ENCODE results near the gene ARHGAP5. TPM values are rescaled to one million over a fixed set of nuclear protein-coding genes. Genes with fewer than 3 reads are reported as not detected.
A peak's percentile ranks its signal among the peaks of the same experiment; 100 is the strongest.
"Not testable (repeated sequence)": the region's sequence is repeated elsewhere in the genome, so short reads cannot be mapped to it uniquely, and the experiment has no call there.

Gene ARHGAP5
- total and polyA plus RNA-seq, 12 donors: 20.7 to 301 (median 221) TPM

- 73 to 82% methylated on average over 2 of the region's 2 CpGs for WGBS, 2 donors
- intact Hi-C loops (cut with DNase I): no loop called here
These were observed 33.4 kb downstream of the ARHGAP5 start for GRCh38 chr14:32110548-32110896.

GRCh38 chr14:32121536-32121935 lies 44.4 kb downstream of the ARHGAP5 start:
- intact Hi-C loops (cut with DNase I): no loop called here
- H3K4me3 ChIP-seq: no peak overlapping the region
- H3K9me3 ChIP-seq: peaks cover 0 to 9% (median 0%) of the 10 kb centered on the region in 11 donors
- no peak overlapping the region for H3K27ac ChIP-seq
- TF ChIP-seq CTCF (IDR thresholded peaks at IDR 0.05): no peak
- DNase-seq (no peak), ATAC-seq (no peak)
- H3K36me3 ChIP-seq: peaks cover 0 to 76% (median 7%) of the 10 kb centered on the region in 9 donors
- no peaks in the 10 kb centered on the region for H3K27me3 ChIP-seq
- H3K4me1 ChIP-seq: peaks cover 0 to 32% (median 16%) of the 10 kb centered on the region in 9 donors

More at GRCh38 chr14:32110548-32110896, 33.4 kb downstream of the ARHGAP5 start:
- ATAC-seq (no peak), DNase-seq (no peak)
- no peak overlapping the region for H3K27ac ChIP-seq
- H3K27me3 ChIP-seq: no peaks in the 10 kb centered on the region
- peaks cover 0 to 18% (median 0%) of the 10 kb centered on the region in 9 donors for H3K36me3 ChIP-seq
- H3K4me3 ChIP-seq: no peak overlapping the region
- peaks cover 0 to 67% (median 20%) of the 10 kb centered on the region in 9 donors for H3K4me1 ChIP-seq
- no peaks in the 10 kb centered on the region for H3K9me3 ChIP-seq
- TF ChIP-seq CTCF (IDR thresholded peaks at IDR 0.05): no peak

GRCh38 chr14:32121948-32122347 lies 44.8 kb downstream of the ARHGAP5 start:
- Histone ChIP-seq H3K4me1 (peaks cover 0 to 32% (median 16%) of the 10 kb centered on the region in 9 donors), H3K27me3 (no peaks in the 10 kb centered on the region), H3K9me3 (peaks cover 0 to 9% (median 0%) of the 10 kb centered on the region in 11 donors), H3K27ac (no peak overlapping the region), H3K36me3 (peaks cover 0 to 72% (median 7%) of the 10 kb centered on the region in 9 donors), H3K4me3 (no peak overlapping the region)
- TF ChIP-seq CTCF (IDR thresholded peaks at IDR 0.05): no peak
- intact Hi-C loops (cut with DNase I): no loop called here
- DNase-seq: no peak
- no peak for ATAC-seq
- 97% methylated on average over 1 of the region's 1 CpG for WGBS, 2 donors

GRCh38 chr14:32126899-32127730 lies 50.0 kb downstream of the ARHGAP5 start:
- DNase-seq; H3K27ac ChIP-seq; ATAC-seq; H3K4me3 ChIP-seq; H3K27me3 ChIP-seq; intact Hi-C loops (cut with DNase I): not testable (repeated sequence)
- Histone ChIP-seq H3K4me1 (peaks cover 0 to 52% (median 32%) of the 10 kb centered on the region in 9 donors), H3K36me3 (peaks cover 0 to 41% (median 0%) of the 10 kb centered on the region in 9 donors), H3K9me3 (peaks cover 0 to 13% (median 0%) of the 10 kb centered on the region in 11 donors)
- 94% methylated on average over 6 of the region's 13 CpGs for WGBS, 2 donors

- H3K27me3 ChIP-seq; H3K4me3 ChIP-seq; intact Hi-C loops (cut with DNase I): not testable (repeated sequence)
- 92 to 93% methylated on average over 57 of the region's 57 CpGs for WGBS, 2 donors
- DNase-seq (peak; percentile 9 to 17), ATAC-seq (peak; percentile 69 to 91 (median 78))
- Histone ChIP-seq H3K9me3 (peaks cover 0 to 15% (median 0%) of the 10 kb centered on the region in 11 donors), H3K36me3 (peaks cover 0 to 38% (median 0%) of the 10 kb centered on the region in 9 donors), H3K4me1 (peaks cover 0 to 46% (median 28%) of the 10 kb centered on the region in 9 donors), H3K27ac (peak overlapping the region in 8 of 10 donors; percentile 22 to 55 (median 32))
These were observed 50.9 kb downstream of the ARHGAP5 start for GRCh38 chr14:32127731-32128654.
